H1 (cell line): ENCODE results near the gene BAD.

Experiments
- ATF2 ChIP-seq: IDR thresholded peaks from 2 replicates; pipeline ENCODE4 v1.6.1; 2012; ENCODE audit warnings: low read length, inconsistent platforms
- BACH1 ChIP-seq: IDR thresholded peaks from 2 replicates; pipeline ENCODE4 v1.6.1; 2012; ENCODE audit warnings: low read length, improper control_type of control experiment
- CREB1 ChIP-seq: IDR thresholded peaks from 2 replicates; pipeline ENCODE4 v1.6.1; 2012; ENCODE audit warnings: inconsistent platforms
- CTCF ChIP-seq, 3 experiments: IDR thresholded peaks; 1 replicate in 2 of 3; 2 replicates in 1 of 3; pipeline versions ENCODE4 v1.5.1 to v1.6.1; 2011; ENCODE audit warnings: low read length in 3 of 3, mild to moderate bottlenecking in 3 of 3, inconsistent platforms in 2 of 3, low read depth in 1 of 3, moderate library complexity in 1 of 3; ENCODE audit not compliant: insufficient read depth in 1 of 3; ENCODE audit errors: control extremely low read depth in 1 of 3
- EZH2 ChIP-seq: fragments of 200-600 bp; sonication (generic); IDR thresholded peaks from 2 replicates; pipeline ENCODE4 v1.7.1; 2012; ENCODE audit warnings: low read depth, mild to moderate bottlenecking, moderate library complexity, low read length, inconsistent platforms; ENCODE audit not compliant: severe bottlenecking
- POLR2A ChIP-seq, 2 experiments: IDR thresholded peaks; 1 replicate in 1 of 2; 2 replicates in 1 of 2; pipeline ENCODE4 v1.6.1; 2011; ENCODE audit warnings: low read depth in 2 of 2, low read length in 2 of 2, mild to moderate bottlenecking in 2 of 2; ENCODE audit errors: control extremely low read depth in 1 of 2
- RAD21 ChIP-seq, 2 experiments: IDR thresholded peaks in 1 of 2; conservative IDR thresholded peaks in 1 of 2; 2 replicates each; pipeline ENCODE4 v1.6.1; 2011; ENCODE audit warnings: low read depth in 2 of 2, low read length in 2 of 2, improper control_type of control experiment in 1 of 2, inconsistent platforms in 1 of 2, mild to moderate bottlenecking in 1 of 2, moderate library complexity in 1 of 2
- TAF1 ChIP-seq: IDR thresholded peaks from 2 replicates; pipeline ENCODE4 v1.6.1; 2011; ENCODE audit warnings: mild to moderate bottlenecking, low read depth, low read length
- ZNF274 ChIP-seq: IDR thresholded peaks from 2 replicates; pipeline ENCODE4 v1.7.0; 2012; ENCODE audit warnings: low read length, borderline replicate concordance; ENCODE audit errors: extremely low read depth
- TF ChIP-seq, protein P1 (sequence below): IDR thresholded peaks from 2 replicates; pipeline ENCODE4 v1.6.1; 2012; ENCODE audit warnings: inconsistent platforms

- TF ChIP-seq CTCF (IDR thresholded peaks at IDR 0.05; ENCODE audit: control extremely low read depth in 1 of 3, insufficient read depth in 1 of 3, low read depth in 1 of 3, low read length in 3 of 3) = no peak
- TF ChIP-seq RAD21 (IDR thresholded peaks at IDR 0.05 in 1 of 2, conservative IDR thresholded peaks at IDR 0.05 in 1 of 2; ENCODE audit: low read depth in 2 of 2, low read length in 2 of 2) = no peak
- no peak for TF ChIP-seq CREB1
- TF ChIP-seq EZH2 = no peak
- no peak for TF ChIP-seq TAF1
- TF ChIP-seq BACH1 = no peak
- TF ChIP-seq ATF2 = no peak
- TF ChIP-seq, protein P1, sequence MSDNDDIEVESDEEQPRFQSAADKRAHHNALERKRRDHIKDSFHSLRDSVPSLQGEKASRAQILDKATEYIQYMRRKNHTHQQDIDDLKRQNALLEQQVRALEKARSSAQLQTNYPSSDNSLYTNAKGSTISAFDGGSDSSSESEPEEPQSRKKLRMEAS = no peak
- no peak for TF ChIP-seq POLR2A (IDR thresholded peaks at IDR 0.05; ENCODE audit: control extremely low read depth in 1 of 2, low read depth in 2 of 2, low read length in 2 of 2)
- TF ChIP-seq ZNF274 = no peak
Measured at GRCh38 chr11:64278576-64279190, 5.8 kb downstream of the BAD start.
